IPS-18c (cell line): Measurements from ENCODE around the gene LRRC36.
"Not testable (repeated sequence)": the region's sequence is repeated elsewhere in the genome, so short reads cannot be mapped to it uniquely, and the experiment has no call there.

Source experiments
- H3K4me3 ChIP-seq: 2 replicates; pipeline ENCODE4 v1.7.0; 2013; ENCODE audit warnings: low read depth, mild to moderate bottlenecking, low read length, moderate library complexity; ENCODE audit not compliant: insufficient read depth
- H3K9me3 ChIP-seq: one replicate; pipeline ENCODE4 v1.6.1; 2013; ENCODE audit warnings: mild to moderate bottlenecking, low read length, moderate library complexity; ENCODE audit not compliant: control insufficient read depth, insufficient read depth

Gene LRRC36

GRCh38 chr16:67364600-67365235, 38.1 kb downstream of the LRRC36 start:
- Histone ChIP-seq H3K4me3 (no peak overlapping the region), H3K9me3 (no peaks in the 10 kb centered on the region)

- H3K9me3 ChIP-seq, result no peaks in the 10 kb centered on the region
- no peak overlapping the region for H3K4me3 ChIP-seq
These were observed 44.0 kb downstream of the LRRC36 start for GRCh38 chr16:67370661-67371060.

- H3K4me3 ChIP-seq, result no peak overlapping the region
These were observed 46.0 kb downstream of the LRRC36 start for GRCh38 chr16:67372664-67373063.

GRCh38 chr16:67376012-67376411, 49.4 kb downstream of the LRRC36 start:
- H3K9me3 ChIP-seq, H3K4me3 ChIP-seq: not testable (repeated sequence)

More at GRCh38 chr16:67372664-67373063, 46.0 kb downstream of the LRRC36 start:
- H3K9me3 ChIP-seq, result no peaks in the 10 kb centered on the region

- no peak overlapping the region for H3K4me3 ChIP-seq
- no peaks in the 10 kb centered on the region for H3K9me3 ChIP-seq
These were observed 52.0 kb downstream of the LRRC36 start for GRCh38 chr16:67378642-67379041.

- H3K9me3 ChIP-seq, result no peaks in the 10 kb centered on the region
- H3K4me3 ChIP-seq, result no peak overlapping the region
These were observed 56.7 kb downstream of the LRRC36 start for GRCh38 chr16:67383284-67383683.

- Histone ChIP-seq H3K9me3 (no peaks in the 10 kb centered on the region), H3K4me3 (no peak overlapping the region)
These were observed 58.3 kb downstream of the LRRC36 start for GRCh38 chr16:67384778-67385510.

- no peak overlapping the region for H3K4me3 ChIP-seq
- H3K9me3 ChIP-seq, result no peaks in the 10 kb centered on the region
These were observed 60.3 kb downstream of the LRRC36 start for GRCh38 chr16:67386861-67387455.

GRCh38 chr16:67387479-67388079, 61.0 kb downstream of the LRRC36 start:
- H3K9me3 ChIP-seq, result peaks cover under 1% of the 10 kb centered on the region
- no peak overlapping the region for H3K4me3 ChIP-seq

GRCh38 chr16:67388191-67388590, 61.6 kb downstream of the LRRC36 start:
- Histone ChIP-seq H3K9me3 (peaks cover 2% of the 10 kb centered on the region), H3K4me3 (no peak overlapping the region)

- peaks cover 2% of the 10 kb centered on the region for H3K9me3 ChIP-seq
- no peak overlapping the region for H3K4me3 ChIP-seq
These were observed 62.0 kb downstream of the LRRC36 start for GRCh38 chr16:67388591-67388990.

GRCh38 chr16:67389911-67390815, 63.5 kb downstream of the LRRC36 start:
- H3K4me3 ChIP-seq, result no peak overlapping the region

GRCh38 chr16:67390816-67391423, 64.3 kb downstream of the LRRC36 start:
- peaks cover 2% of the 10 kb centered on the region for H3K9me3 ChIP-seq
- no peak overlapping the region for H3K4me3 ChIP-seq

More at GRCh38 chr16:67389911-67390815, 63.5 kb downstream of the LRRC36 start:
- peaks cover 2% of the 10 kb centered on the region for H3K9me3 ChIP-seq

- H3K4me3 ChIP-seq, result no peak overlapping the region
- peaks cover 2% of the 10 kb centered on the region for H3K9me3 ChIP-seq
These were observed 65.0 kb downstream of the LRRC36 start for GRCh38 chr16:67391424-67392300.

- Histone ChIP-seq H3K9me3 (peaks cover 2% of the 10 kb centered on the region), H3K4me3 (peak overlapping the region; percentile 38; the same call in 1 of the 2 replicates)
These were observed 65.9 kb downstream of the LRRC36 start for GRCh38 chr16:67392301-67393059.
